H1 (cell line): ENCODE data around the gene ANXA2. TPM values are rescaled to one million over a fixed set of nuclear protein-coding genes. Genes with fewer than 3 reads are reported as not detected.

Source experiments
- EP300 ChIP-seq, 2 experiments: IDR thresholded peaks; 1 replicate in 1 of 2; 2 replicates in 1 of 2; pipeline ENCODE4 v1.6.1; 2011 to 2012; ENCODE audit warnings: low read depth in 2 of 2, low read length in 2 of 2, mild to moderate bottlenecking in 2 of 2, borderline replicate concordance in 1 of 2, inconsistent platforms in 1 of 2, moderate library complexity in 1 of 2
- YY1 ChIP-seq: IDR thresholded peaks from 2 replicates; pipeline ENCODE4 v1.6.1; 2011; ENCODE audit warnings: low read depth, mild to moderate bottlenecking, low read length
- polyA plus RNA-seq, 7 experiments: library from polyadenylated mRNA; depleted of rRNA in 3 of 7; stranded (reverse) in 5 of 7; unstranded in 2 of 7; fragments of >200 nt in 5 of 7; fragments of 200-250 nt in 2 of 7; gene quantifications; 1 replicate in 5 of 7; 2 replicates in 1 of 7; 4 replicates in 1 of 7; pipeline versions ENCODE4 v1.2.1 to v1.2.3, GENCODE V29; 2011 to 2013; ENCODE audit warnings: missing spikeins in 2 of 7, mixed read lengths in 2 of 7
- total RNA-seq: library from RNA; stranded (reverse); fragmentation: NEBNext Ultra II Directional; extraction: Animal tissue kit (Norgen Biotek cat#: 25700); gene quantifications from 2 replicates; pipeline ENCODE4 v1.2.1, GENCODE V29; 2021

The ANXA2 gene
- total and polyA plus RNA-seq, 2 of the 8 experiments (the other 6 are each of a cell fraction or from before 2014, with no cell fraction given) = 178 to 217 TPM

DNA sequence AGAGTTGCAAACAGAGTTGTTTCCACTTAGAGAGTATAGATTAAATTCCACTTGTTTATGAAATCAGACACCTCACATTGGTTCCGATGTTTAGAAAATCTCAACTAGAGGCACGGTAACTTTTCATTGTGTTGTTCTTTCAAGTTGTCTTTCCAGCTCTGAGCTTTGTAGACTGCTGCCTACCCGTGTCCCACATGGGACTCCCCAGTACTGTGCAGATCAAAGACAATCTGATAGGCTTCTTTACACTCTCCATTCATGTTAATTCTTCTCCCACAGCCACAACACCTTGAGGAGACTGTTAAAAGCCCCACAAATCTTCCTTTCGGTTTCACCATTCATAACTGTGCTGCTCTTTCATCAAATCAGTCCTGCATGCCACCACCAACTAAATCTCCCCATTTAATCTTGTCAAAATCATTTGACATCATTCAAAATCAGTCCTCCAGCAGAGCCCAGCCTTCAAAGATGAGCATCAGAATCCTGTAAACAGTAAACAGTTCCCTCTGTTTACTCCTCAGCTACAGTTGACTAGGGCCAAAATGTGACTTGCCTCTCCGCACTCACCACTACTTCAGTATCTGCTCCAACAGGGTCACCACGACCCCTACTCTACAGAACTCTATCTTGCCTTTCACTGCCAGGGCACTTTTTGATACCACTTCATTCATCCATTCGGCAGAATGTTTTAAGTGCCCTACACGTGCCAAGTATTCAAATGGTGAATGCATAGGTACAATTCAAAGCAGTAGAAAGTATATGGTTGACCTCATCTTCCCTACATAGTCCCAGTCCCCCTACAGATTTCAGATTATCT, 8.3 kb downstream of the ANXA2 start (continued):
- TF ChIP-seq EP300 (IDR thresholded peaks at IDR 0.05; ENCODE audit: borderline replicate concordance in 1 of 2, low read depth in 2 of 2, low read length in 2 of 2) (no peak), YY1 (no peak)
- TF ChIP-seq, all 59 proteins: peak for 0
